NCI-H128 (cell line): Measurements from ENCODE around the gene VPS33B.
A peak's percentile ranks its signal among the peaks of the same experiment; 100 is the strongest.
"Not testable (repeated sequence)": the region's sequence is repeated elsewhere in the genome, so short reads cannot be mapped to it uniquely, and the experiment has no call there.

ENCODE experiments used
- DNase-seq: peaks from one replicate; lab custom pipeline; 2025; ENCODE audit not compliant: unreplicated experiment; lab: John Stamatoyannopoulos, UW

Gene VPS33B

GRCh38 chr15:91022075-91022831, at the start of gene VPS33B:
TSS of gene VPS33B (minus strand) at chr15:91022594. CDS start at chr15:91022249, 345 bp downstream.
- DNase-seq = peak; percentile 73

- DNase-seq = no peak
These were observed 49.8 kb upstream of the VPS33B start for GRCh38 chr15:91072161-91072560.

GRCh38 chr15:91070872-91071271, 48.5 kb upstream of the VPS33B start:
- DNase-seq = no peak

GRCh38 chr15:91068966-91069365, 46.6 kb upstream of the VPS33B start:
- no peak for DNase-seq

DNA sequence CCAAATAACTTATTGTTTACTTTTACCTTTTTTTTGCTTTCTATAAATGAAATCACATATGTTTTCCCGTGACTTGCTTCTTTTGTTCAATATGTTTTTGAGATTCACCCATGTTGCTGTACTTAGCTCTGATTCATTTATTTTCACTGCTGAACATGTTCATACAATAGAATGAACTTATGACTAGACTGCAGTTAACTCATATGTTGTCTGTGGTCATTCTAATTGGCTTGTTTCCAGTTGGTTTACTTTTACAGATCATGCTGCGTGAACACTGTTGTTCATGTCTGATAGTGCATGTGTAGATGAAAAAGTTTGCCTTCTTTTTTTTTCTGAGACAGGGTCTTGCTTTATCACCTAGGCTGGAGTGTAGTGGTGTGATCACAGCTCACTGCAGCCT, 46.0 kb upstream of the VPS33B start:
- DNase-seq = no peak

DNA sequence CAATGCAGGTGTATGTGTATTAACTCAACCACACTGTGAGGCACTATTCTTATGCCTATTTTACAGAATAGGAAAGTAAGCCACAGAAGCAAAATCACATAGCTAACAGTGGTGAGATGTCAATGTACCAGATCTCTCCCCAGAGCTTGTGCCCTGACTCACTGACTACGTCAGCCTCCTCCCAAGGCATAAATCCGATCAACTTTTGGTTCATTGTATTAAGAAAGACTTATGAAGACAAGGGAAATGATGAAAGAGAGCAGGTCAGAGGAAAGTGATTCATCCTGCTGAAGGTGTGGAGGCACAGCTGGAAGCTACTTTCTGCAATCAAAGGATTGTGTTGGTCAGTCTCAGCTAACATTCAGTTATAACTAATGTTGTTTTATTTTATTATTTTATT, 44.6 kb upstream of the VPS33B start:
- no peak for DNase-seq

- DNase-seq = no peak
These were observed 43.1 kb upstream of the VPS33B start for GRCh38 chr15:91065505-91065904.

GRCh38 chr15:91061997-91062396, 39.6 kb upstream of the VPS33B start:
- DNase-seq = no peak

GRCh38 chr15:91061230-91061629, 38.8 kb upstream of the VPS33B start:
- DNase-seq = no peak

GRCh38 chr15:91055548-91056331, 33.3 kb upstream of the VPS33B start:
- DNase-seq = peak; percentile 73

GRCh38 chr15:91054816-91055215, 32.4 kb upstream of the VPS33B start:
- no peak for DNase-seq

DNA sequence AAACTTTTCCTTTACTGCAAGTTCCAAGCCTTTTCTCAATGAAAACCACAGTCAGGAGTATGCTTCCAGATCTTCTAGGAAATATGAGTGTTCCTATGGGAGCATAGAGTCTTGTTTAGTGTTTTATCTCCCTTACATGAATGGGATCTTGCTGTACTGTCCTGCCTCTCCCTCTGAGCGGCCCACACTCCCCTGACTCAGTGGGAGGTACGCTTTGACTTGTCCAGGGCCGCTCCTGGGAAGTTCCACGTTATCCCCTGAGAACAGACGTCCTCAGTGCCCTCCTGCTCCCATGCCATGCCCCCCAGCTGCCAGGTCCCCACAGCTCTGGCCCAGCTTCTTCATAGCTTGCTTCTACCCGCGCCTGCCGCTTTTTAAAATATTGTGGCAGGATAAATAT, 28.9 kb upstream of the VPS33B start:
- no peak for DNase-seq

- no peak for DNase-seq
These were observed 27.7 kb upstream of the VPS33B start for GRCh38 chr15:91050128-91050455.

DNA sequence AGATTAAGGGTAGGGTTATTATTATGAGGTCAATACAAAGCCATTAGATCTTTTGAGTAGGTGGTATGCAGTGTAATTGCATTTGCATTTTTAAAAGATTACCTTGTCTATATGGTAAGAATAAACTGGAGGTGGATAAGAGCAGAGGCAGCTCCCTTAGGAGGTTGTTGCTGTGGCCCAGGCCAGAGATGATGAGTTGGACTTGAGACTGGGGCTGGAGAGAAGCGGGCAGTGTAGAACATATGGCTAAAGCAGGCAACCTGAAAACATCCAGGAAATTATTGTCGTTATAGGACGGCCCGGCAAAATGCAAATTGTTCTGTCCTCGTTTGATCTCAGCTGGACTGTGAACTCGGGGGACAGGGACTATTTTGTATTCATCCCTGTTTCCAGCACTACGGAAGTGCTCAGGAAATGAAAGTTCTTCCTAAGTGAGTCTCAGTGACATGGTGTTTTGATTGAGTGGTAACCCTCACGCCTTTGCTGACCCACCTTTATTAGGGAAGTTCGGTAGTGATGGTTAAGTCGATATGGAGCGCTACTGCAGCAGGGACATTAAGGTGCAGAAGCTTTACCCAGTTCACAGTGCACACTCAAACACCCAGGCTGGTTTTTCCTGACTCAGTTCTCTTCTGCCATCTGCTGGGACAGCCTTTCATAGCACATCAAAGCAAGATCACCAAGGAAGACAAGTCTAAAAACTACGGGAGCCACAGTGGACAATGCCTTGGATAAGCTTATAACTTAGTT, 27.2 kb upstream of the VPS33B start:
- peak; percentile 36 for DNase-seq

GRCh38 chr15:91047545-91048199, 25.3 kb upstream of the VPS33B start:
- no peak for DNase-seq

DNA sequence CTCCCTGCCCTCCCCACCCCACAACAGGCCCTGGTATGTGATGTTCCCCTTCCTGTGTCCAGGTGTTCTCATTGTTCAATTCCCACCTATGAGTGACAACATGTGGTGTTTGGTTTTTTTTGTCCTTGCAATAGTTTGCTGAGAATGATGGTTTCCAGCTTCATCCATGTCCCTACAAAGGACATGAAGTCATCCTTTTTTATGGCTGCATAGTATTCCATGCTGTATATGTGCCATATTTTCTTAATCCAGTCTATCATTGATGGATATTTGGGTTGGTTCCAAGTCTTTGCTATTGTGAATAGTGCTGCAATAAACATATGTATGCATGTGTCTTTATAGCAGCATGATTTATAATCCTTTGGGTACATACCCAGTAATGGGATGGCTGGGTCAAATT, 23.7 kb upstream of the VPS33B start:
- DNase-seq = not testable (repeated sequence)

DNA sequence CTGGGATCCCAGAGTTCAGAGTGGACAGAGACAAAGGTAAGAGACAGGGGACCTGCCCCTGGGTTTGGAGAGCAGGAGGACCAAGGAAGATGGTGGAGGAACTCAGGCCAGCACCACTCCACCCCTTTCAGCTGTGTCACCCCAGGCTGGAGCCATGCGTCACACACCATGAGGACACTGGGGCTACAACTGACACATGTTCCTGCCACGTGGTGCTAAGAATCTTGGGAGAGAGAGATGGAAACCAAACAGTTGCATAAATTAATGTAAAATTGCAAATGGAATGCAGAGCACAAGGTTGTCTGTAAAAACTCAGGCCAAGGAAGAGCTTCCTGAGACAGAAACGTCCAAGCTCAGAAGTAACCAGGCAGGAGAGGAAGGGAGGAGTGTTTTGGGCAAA, 22.7 kb upstream of the VPS33B start:
- DNase-seq = no peak

DNA sequence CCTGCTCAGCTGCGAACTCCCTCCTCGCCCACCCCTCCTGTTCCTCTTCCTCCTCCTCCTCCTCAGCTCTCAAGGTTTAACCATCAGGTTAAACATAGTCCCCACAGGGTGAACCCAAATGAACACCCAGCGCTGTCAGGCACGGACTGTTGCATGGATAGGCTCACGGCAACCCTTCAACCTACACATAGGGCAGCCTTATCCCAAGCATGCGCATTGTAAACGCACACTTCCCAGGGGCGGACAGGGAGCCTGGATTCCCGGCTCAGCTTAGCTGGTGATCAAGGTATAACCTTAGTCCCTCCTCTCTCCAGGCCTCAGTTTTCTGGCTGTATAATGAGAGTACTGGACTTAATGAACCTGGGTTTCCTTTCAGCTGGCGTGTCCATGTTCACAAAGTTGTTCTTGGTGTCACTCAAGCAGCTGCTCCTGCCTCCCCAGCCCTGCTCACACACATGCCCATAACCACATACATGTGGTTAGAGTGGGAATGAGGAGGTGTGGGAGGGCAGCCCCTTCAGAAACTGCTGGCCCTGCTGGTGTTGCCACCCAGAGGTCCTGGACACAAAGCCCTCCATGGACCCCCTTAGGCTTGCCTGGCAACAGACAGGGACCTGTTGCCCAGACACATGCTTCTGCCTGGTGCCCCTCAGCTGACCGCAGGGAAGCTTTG, 20.9 kb upstream of the VPS33B start:
- DNase-seq = no peak

- peak; percentile 68 for DNase-seq
These were observed 18.5 kb upstream of the VPS33B start for GRCh38 chr15:91040856-91041255.

- DNase-seq = no peak
These were observed 17.6 kb upstream of the VPS33B start for GRCh38 chr15:91039996-91040395.
